NB4 (cell line): ENCODE measurements around the gene PRCC.
A peak's percentile ranks its signal among the peaks of the same experiment; 100 is the strongest.

ENCODE experiments used
- DNase-seq: peaks from one replicate; pipeline ENCODE4 v3.0.0; 2010; ENCODE audit warnings: low read depth
- H3K4me3 ChIP-seq: one replicate; pipeline ENCODE4 v1.5.1; 2011; ENCODE audit warnings: mild to moderate bottlenecking, low read depth, low read length, moderate library complexity
- CTCF ChIP-seq: IDR thresholded peaks from one replicate; pipeline ENCODE4 v1.5.1; 2012; ENCODE audit warnings: low read depth, low read length
- MAX ChIP-seq: IDR thresholded peaks from 2 replicates; pipeline ENCODE4 v1.6.1; 2011; ENCODE audit warnings: low read depth, low read length
- MYC ChIP-seq: IDR thresholded peaks from 2 replicates; pipeline ENCODE4 v1.6.1; 2011; ENCODE audit warnings: low read depth, low read length
- POLR2A ChIP-seq: IDR thresholded peaks from 2 replicates; pipeline ENCODE4 v1.6.1; 2011; ENCODE audit warnings: mild to moderate bottlenecking; ENCODE audit not compliant: insufficient read length; ENCODE audit errors: extremely low read depth

The PRCC gene

GRCh38 chr1:156803086-156803851, 35.9 kb downstream of the PRCC start:
- no peak for DNase-seq
- TF ChIP-seq CTCF = no peak
- no peak for TF ChIP-seq POLR2A
- TF ChIP-seq MAX = no peak
- no peak for TF ChIP-seq MYC
- no peak overlapping the region for H3K4me3 ChIP-seq

- no peak for DNase-seq
- no peak overlapping the region for H3K4me3 ChIP-seq
- TF ChIP-seq CTCF = no peak
- no peak for TF ChIP-seq MYC
- no peak for TF ChIP-seq MAX
- no peak for TF ChIP-seq POLR2A
Measured at GRCh38 chr1:156804026-156804425, 36.7 kb downstream of the PRCC start.

GRCh38 chr1:156804572-156805243, 37.4 kb downstream of the PRCC start:
- DNase-seq = peak; percentile 58
- no peak overlapping the region for H3K4me3 ChIP-seq
- TF ChIP-seq MAX = no peak
- no peak for TF ChIP-seq MYC
- no peak for TF ChIP-seq POLR2A
- TF ChIP-seq CTCF = no peak

- DNase-seq = no peak
- H3K4me3 ChIP-seq = no peak overlapping the region
- TF ChIP-seq MAX (no peak), CTCF (no peak), POLR2A (no peak), MYC (no peak)
Measured at GRCh38 chr1:156805766-156806511, 38.6 kb downstream of the PRCC start.

GRCh38 chr1:156806512-156807440, 39.4 kb downstream of the PRCC start:
- no peak for TF ChIP-seq CTCF
- no peak for TF ChIP-seq MYC
- TF ChIP-seq POLR2A = no peak
- no peak for TF ChIP-seq MAX
- DNase-seq = no peak

More at GRCh38 chr1:156806512-156807440, 39.4 kb downstream of the PRCC start:
- no peak overlapping the region for H3K4me3 ChIP-seq
